Endothelial cell of umbilical vein (primary cell): ENCODE measurements around the gene EXOC3L1.

ENCODE experiments used
- EZH2 ChIP-seq: IDR thresholded peaks from 2 replicates; pipeline ENCODE4 v1.6.1; 2012; ENCODE audit warnings: borderline replicate concordance, low read depth, mild to moderate bottlenecking, moderate library complexity, low read length, inconsistent platforms; ENCODE audit not compliant: severe bottlenecking
- FOS ChIP-seq: IDR thresholded peaks from 2 replicates; pipeline ENCODE4 v1.6.1; 2011; ENCODE audit warnings: mild to moderate bottlenecking, low read length, moderate library complexity, borderline replicate concordance; ENCODE audit not compliant: insufficient read depth
- JUN ChIP-seq: IDR thresholded peaks from 2 replicates; pipeline ENCODE4 v1.6.1; 2011; ENCODE audit warnings: borderline replicate concordance, low read depth; ENCODE audit not compliant: insufficient read length, insufficient read depth
- POLR2A ChIP-seq: IDR thresholded peaks from 2 replicates; pipeline ENCODE4 v1.6.1; 2012; ENCODE audit warnings: low read depth, mild to moderate bottlenecking, control low read depth, low read length
- POLR2AphosphoS5 ChIP-seq: IDR thresholded peaks from 2 replicates; pipeline ENCODE4 v1.6.1; 2012; ENCODE audit warnings: low read depth, mild to moderate bottlenecking, control low read depth, low read length, moderate library complexity; ENCODE audit not compliant: insufficient read depth
- TF ChIP-seq, protein P1 (sequence below), 2 donors: IDR thresholded peaks; 1 replicate in 1 of 2; 2 replicates in 1 of 2; pipeline ENCODE4 v1.5.1; 2011; ENCODE audit warnings: low read length in 2 of 2, mild to moderate bottlenecking in 2 of 2, moderate library complexity in 2 of 2, control low read depth in 1 of 2, inconsistent platforms in 1 of 2, low read depth in 1 of 2; ENCODE audit not compliant: insufficient read depth in 1 of 2; ENCODE audit errors: extremely low read depth in 1 of 2
- TF ChIP-seq, protein P2 (sequence below): IDR thresholded peaks from 2 replicates; pipeline ENCODE4 v1.6.1; 2011; ENCODE audit not compliant: insufficient read depth, insufficient read length

DNA sequence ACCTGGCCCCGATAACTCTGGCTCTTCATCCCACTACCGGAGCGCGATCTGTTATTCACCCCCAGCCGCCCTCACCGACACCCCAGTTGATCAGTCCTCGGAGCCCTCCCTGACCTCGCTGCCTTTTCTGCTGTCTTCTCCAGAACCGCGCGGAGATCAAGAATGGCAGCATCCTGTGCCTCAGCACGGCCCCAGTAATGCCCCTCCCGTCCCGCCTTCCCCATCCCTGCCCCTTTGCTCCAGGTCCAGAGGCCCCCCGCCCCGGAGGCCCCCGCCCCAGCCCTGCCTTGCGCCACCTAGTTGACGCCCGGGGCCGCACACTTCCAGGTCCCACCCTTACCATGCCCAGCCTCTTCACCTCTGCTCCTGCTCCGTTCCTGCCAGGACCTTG is 9.9 kb upstream of the EXOC3L1 start:
- no peak for TF ChIP-seq JUN
- TF ChIP-seq, protein P1, sequence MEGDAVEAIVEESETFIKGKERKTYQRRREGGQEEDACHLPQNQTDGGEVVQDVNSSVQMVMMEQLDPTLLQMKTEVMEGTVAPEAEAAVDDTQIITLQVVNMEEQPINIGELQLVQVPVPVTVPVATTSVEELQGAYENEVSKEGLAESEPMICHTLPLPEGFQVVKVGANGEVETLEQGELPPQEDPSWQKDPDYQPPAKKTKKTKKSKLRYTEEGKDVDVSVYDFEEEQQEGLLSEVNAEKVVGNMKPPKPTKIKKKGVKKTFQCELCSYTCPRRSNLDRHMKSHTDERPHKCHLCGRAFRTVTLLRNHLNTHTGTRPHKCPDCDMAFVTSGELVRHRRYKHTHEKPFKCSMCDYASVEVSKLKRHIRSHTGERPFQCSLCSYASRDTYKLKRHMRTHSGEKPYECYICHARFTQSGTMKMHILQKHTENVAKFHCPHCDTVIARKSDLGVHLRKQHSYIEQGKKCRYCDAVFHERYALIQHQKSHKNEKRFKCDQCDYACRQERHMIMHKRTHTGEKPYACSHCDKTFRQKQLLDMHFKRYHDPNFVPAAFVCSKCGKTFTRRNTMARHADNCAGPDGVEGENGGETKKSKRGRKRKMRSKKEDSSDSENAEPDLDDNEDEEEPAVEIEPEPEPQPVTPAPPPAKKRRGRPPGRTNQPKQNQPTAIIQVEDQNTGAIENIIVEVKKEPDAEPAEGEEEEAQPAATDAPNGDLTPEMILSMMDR (IDR thresholded peaks at IDR 0.05; ENCODE audit: extremely low read depth in 1 of 2, insufficient read depth in 1 of 2, low read depth in 1 of 2, low read length in 2 of 2), result no peak
- TF ChIP-seq, protein P2, sequence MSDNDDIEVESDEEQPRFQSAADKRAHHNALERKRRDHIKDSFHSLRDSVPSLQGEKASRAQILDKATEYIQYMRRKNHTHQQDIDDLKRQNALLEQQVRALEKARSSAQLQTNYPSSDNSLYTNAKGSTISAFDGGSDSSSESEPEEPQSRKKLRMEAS, result no peak
- TF ChIP-seq POLR2AphosphoS5, result no peak
- TF ChIP-seq POLR2A, result no peak
- no peak for TF ChIP-seq EZH2
- no peak for TF ChIP-seq FOS
